GM21423 (cell line): ENCODE measurements around the gene CNDP2.
A peak's percentile ranks its signal among the peaks of the same experiment; 100 is the strongest.

Experiments used
- ATAC-seq: cut with Tn5 transposase; IDR thresholded peaks from one replicate; pipeline ENCODE4 v1.9.1; 2021; ENCODE audit warnings: mild to moderate bottlenecking, moderate library complexity; ENCODE audit not compliant: unreplicated experiment

CNDP2 gene

DNA sequence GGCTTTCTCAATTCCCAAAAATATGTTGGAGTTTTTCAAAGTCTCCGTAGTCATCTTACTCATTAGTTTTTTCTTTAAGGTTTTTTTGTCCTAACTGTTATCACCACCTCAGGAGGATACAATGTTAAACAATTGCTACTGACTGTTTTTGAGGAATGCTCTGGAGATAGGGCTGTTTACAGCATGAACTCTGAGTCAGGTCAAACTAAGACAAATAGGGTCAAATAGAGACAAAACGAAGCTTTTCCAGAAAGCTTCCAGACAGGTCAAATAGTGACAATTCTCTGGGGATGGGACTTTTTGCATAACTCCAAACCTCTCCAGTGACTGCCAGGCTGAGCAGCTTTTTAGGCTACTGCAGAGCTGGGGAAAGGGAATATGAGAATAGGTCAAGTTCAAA is 23.9 kb upstream of the CNDP2 start:
- ATAC-seq: no peak

DNA sequence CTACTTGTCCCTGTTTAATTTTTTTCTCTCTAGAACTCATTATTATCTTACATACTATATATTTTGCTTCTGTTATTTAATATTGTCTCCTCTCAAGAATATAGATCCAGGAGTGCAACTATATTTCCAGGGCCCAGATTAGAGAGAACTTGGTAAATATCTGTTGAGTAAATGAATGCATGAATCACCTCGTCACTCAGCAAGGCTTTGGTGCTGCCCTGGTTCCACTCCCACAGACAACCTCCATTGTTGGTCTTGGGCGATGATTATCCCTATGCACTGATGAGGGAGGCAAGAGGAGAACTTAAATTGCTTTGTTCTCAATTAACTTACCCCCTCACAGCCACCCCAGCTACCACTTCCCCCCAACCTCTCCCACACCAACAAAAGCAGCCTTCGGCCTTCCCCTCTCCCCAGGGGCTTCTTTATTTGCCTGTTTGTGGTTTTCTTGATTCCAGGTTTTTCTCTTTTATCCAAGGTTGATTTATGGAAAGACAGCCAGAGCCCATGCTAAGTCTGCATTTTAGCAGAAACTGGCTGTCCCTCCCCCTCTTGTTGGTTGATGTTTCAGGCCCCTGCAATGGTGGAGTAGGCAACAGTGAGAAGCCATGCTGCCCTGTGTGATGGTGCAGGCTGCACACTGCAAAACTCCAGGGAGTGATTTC is 22.1 kb upstream of the CNDP2 start:
- ATAC-seq: no peak

DNA sequence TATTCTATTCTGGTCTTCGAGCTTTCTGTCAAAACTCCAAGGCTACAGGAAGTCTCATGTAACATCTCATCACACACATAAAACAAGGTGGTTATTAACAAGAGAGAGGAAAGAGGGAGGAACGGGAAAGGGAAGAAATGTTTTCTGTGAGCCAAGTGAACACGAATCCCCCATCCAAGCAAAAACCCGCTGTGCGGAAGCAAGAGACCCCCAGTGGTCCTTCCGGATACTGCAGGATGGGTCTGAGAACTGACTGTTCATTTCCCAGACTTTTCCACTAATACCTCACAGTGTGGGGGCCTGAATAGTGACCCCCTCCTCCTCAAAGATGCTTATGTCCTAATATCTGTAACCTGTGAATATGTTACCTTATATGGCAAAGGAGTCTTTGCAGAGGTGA is 20.0 kb upstream of the CNDP2 start:
- ATAC-seq: no peak

DNA sequence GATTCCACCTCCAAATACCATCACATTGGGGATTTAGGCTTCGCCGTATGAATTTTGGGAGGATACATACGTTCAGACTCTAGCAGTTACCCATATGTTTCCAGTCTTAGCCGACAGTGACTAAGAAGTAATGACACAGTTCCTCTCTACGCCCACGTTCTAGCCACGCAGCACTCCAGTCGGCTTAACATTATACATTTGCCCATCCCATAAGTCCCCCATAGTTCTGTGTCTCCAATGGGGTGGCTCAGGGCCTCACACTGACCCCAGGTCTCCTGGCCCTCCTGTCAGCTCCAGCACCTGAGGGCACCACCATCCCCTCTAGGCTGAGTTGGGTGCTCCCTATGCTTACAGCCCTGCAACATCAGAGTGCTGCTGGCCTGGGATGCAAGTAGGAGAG is 18.4 kb upstream of the CNDP2 start:
- ATAC-seq: no peak

DNA sequence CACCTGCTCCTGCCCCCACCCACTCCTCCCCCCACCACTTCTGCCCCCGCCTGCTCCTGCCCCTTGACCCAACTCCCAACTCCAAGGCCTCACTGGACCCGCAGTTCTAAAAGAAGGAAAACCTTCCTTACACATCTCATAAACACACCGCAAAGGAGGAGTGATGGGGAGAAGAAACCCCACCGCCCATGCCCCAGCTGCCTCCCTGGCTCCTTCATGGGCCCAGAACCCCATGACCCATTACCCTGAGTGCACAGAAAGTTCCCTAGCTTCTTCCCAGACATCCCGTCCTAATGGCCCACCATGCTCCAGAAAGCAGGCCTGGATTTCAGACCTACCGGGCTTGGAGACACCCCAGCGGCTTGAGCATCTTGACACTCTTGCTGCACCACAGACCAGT is 17.8 kb upstream of the CNDP2 start:
- ATAC-seq: no peak

DNA sequence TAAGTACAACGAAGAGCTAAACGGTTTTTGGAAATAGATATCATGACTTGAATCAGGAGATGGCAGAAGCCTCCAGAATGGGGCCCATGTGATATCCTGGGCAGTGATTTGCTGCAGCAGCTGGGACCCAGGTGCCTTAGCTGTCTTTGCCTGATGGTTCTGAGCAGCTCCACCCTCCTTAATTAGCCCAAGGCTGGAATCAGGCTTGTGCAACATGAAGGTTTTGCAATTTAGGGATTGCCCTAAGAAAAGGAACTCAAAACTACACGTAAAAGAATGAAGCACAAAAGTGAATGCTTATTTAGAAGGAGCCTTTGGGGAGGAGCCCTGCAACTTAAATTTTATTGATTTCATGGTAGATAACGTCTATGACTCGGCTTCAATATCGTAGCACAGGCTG is 17.3 kb upstream of the CNDP2 start:
- no peak for ATAC-seq

DNA sequence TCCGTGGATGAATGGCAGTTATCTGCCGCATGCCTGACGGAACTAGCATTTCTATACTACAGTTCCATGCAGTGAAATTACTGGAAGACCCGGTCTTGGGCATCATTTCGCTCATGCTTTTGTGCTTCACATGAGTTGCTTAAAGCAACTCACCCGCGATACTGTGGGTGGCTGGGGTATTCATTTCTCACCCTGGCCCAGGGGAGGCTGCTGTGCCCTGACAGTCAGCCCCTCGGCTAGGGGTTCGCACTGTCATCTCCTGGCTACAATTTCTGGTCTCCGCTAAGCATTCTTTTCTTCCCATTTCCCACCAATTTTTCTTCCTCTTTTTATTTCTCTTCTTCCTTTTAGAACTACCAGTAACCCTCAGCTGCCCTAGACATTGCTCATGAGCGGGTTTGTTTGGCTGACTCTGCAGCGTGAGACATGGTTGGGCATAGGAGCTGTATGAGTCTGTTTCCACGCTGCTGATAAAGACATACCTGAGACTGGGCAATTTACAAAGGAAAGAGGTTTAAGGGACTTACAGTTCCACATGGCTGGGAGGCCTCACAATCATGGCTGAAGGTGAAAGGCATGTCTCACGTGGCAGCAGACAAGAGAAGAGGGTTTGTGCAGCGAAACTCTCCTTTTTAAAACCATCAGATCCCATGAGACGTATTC is 16.5 kb upstream of the CNDP2 start:
- ATAC-seq: no peak

DNA sequence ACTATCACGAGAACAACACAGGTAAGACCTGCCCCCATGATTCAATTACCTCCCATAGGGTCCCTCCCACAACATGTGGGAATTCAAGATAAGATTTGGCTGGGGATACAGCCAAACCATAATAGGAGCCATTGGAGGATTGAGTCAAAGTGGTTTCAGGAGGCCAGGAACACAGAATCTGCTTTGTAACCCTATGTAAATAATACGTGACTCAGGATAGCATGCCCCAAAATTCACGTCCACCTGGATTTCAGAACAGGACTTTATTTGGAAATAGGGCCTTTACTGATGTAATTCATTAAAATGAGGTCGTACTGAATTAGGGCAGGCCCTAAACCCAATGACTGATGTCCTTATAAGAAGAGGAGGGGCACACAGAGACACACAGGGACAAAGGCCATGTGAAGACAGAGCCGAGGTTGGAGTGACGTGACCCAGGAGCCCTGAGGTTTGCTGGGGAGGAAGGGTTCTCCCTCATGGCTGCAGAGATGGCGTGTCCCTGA is 16.0 kb upstream of the CNDP2 start:
- ATAC-seq: no peak

DNA sequence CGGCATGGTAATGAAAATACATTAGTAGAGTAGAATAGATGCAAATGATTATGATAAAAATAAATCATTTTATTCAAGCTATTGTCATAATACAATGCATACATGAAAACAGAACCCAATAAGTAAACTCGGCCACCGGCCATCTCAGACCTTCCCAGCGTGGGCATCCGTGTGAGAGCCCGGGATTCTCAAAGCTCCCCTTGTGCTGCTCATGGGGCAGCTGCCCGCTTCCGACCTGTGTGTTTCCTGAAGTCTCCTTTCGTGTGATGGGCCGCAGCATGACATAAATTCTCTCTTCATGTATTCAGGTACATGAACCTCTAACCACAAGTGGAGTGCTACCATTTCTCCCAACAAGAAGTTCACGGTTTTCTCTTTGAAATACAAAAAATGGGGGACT is 13.5 kb upstream of the CNDP2 start:
- no peak for ATAC-seq

DNA sequence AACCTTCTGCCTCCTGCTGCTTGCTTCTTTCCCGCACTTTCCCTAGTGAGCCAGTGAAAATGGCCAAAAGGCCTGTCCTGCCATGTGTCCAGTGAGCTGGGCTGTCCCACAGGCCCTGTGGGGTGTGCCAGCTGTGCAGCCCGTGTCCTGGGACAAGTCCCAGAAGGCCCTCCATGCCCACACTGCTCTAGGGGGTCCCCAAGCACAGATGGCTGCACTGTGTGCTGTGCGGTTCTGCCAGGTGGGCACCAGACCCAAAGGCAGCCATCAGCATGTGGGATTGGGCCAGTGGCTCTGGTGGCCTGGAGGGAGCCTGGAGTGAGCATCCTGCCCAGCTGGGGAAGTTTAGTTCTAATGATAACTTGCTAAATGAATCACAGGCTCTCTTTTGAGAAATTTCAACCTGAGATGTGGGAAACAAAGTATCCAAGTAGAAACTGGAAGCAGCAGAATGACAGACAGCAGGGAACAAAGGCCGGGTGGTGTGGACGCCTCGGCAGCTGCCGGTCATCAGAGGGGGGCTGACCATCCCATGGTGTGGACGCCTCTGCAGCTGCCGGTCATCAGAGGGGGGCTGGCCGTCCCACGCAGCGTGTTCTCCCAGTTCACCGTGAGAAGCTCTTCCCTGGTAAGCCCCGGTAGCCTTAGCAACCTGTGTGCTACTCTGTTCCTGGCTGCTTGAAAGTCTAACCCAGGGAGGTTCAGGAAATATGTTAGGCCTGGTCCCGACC is 9.9 kb upstream of the CNDP2 start:
- no peak for ATAC-seq

DNA sequence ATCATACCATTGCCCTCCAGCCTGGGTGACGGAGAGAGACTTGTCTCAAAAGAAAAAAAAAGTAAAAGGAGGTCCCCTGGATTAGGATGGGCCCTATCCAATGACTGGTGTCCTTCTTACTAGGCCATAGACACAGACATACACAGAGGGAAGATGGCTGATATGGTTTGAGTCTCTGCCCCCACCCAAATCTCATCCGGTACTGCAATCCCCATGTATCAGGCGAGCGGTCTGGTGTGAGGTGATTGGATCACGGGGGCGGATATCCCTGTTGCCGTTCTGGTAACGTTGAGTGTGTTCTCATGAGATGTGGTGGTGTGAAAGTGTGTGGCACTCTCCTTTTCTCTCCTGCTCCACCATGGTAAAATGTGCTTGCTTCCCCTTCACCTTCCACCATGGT is 7.8 kb upstream of the CNDP2 start:
- no peak for ATAC-seq

DNA sequence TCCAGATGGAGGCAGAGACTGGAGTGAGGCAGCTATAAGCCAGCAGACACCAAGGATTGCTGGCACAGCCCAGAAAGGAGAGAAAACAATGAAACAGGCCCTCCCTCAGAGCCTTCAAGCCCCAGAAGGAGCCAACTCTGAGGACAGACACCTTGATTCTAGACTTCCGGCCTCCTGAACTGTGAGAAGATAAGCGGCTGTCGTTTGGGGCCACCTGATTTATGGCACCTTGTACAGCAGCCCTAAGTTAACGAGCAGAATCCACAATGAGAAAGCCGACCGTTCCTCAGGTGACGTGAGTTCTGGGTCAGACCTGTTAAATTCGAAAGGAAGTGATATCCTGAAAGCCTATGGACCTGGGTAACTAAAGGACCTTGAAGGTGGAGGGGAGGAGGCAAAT is 7.3 kb upstream of the CNDP2 start:
- no peak for ATAC-seq

DNA sequence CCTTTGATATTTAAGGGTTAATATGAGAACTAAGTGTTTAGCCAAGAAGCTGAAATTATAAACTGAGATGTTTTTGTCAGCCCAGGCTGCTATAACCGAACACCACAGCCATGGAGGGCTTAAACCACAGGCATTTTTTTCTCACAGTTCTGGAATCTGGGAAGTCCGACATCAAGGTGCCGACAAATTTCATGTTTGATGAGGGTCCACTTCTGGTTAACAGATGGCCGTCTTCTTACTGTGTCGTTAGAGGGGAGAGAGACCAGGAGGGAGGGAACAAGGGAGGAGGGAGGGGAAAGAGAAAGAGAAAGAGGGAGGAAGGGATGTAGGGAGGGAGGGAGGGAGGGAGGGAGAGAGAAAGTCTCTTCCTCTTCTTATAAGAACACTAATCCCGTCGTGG is 6.5 kb upstream of the CNDP2 start:
- no peak for ATAC-seq

DNA sequence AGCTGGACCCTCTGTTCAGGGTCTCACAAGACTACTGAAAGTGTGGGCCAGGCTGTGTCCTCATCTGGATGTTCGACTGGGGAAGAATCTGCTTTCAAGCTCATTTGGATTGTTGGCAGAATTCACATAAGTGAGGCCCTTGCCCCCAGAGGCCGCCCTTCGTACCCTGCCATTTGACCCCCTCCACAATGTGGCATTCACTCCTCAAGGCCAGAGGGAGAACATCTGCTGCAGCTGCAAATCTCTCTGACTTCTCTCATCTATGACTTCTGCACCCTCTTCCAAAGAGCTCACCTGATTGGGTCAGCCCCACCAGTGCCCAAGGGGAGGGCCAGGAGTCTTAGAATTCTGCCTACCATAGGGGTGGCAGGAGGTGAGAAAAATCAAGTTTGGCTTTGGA is 3.9 kb upstream of the CNDP2 start:
- ATAC-seq: no peak

DNA sequence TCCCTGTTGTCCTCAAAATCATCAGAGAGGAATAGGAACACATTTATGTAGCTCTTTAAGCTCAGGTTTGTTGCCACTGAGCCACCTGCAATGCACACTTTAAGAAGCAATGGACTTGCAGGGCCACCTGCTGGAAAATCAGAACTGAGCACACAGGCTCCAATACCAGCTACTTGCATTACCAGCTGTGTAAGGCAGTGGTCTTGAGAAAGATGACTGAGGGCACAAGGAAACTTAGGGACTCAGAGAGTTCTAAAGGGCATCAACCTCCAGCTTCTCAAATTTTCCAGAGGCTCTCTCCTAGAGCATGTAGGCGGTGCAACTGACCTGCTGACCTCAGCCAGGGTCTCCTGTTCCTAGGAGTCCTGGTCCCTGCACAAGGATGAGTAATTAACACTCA is 2.5 kb upstream of the CNDP2 start:
- peak; percentile 19 for ATAC-seq

DNA sequence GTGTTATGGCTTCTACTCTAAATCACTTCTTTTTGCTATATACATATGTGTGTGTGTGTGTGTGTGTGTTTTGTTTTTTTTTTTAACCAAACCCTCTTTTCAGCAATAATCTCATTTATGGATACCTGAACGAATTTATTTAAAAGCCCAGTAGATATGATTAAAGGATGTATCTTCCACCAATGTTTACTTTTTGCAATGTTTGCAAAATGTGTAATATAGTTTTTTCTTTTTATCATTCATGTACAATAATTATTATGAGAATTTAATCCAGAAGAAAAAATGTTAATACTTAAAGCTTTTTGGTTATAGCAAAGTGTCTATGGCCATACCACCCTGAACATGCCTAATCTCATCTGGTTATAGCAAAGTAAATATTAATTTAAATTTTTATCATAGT is 1.6 kb upstream of the CNDP2 start:
- ATAC-seq: no peak

DNA sequence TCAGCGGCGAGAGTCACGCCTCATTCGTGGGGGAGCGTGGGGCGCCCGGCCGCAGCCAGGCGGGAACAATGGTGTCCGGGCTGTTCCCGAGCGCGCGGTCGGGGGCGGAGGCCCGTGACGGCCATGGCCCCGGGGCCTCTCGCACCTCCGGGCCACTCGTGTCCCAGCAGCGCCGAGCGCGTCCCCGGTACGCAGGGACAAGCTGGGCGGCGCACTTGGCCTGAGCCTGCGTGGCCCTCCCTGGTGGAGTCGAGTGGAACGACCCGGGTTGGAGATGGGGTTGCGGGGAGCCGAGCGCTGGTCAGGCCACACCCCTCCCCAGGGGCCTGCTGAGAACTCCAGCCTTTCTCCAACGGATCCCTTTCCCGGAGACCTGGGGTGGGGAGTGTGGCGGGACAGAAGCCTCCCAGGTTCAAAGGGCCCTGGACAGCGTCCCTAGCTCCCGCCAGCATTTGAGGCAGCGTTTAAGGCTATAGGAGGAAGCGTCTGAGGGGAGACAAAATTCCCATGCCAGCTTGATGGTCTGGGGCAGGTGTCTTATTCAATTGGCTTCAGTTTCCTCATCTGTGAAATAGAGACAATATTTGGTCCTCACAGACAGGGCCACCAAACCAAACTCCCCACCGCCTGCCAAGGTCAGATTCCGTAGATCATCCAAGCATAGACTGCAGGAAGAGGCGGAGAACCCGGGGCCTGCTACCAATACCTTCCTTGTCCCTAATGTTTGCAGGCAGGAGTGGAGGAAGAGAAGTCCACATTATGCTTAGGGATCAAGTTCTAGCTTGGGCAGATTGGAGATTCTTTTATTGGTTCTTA is 553 bp downstream of the CNDP2 start:
- peak; percentile 22 for ATAC-seq

DNA sequence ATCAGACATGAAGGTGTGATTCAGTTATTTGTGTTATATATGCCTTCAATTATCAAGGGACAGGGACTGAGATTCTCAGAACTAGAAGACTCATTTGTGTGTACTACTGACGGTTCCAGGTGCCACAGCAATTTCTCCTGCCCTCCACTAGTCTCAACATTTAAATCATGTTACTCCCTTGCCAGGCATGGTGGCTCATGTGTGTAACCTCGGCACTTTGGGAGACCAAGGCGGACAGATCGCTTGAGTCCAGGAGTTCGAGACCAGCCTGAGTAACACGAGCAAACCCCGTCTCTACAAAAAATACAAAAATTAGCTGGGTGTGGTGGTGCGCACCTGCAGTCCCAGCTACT is 1.1 kb downstream of the CNDP2 start:
- ATAC-seq: no peak

DNA sequence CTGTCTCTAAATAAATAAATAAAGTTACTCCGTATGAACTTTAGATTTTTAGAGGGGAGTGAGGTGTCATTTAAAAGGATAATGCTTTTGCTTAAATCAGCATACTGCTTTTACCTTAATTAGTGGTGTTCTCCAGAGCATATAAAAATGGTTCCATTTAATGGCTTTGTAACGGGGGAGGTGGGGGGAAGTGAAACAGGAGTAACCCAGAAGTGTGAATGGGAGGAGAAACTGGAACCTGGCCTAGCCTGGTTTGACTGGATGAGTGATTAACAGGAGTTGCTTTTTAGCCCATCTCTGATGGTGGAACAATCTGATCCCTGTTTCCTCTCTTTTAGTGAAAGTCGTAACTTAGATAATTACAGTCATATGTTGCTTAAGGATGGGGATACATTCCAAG is 1.6 kb downstream of the CNDP2 start:
- no peak for ATAC-seq

DNA sequence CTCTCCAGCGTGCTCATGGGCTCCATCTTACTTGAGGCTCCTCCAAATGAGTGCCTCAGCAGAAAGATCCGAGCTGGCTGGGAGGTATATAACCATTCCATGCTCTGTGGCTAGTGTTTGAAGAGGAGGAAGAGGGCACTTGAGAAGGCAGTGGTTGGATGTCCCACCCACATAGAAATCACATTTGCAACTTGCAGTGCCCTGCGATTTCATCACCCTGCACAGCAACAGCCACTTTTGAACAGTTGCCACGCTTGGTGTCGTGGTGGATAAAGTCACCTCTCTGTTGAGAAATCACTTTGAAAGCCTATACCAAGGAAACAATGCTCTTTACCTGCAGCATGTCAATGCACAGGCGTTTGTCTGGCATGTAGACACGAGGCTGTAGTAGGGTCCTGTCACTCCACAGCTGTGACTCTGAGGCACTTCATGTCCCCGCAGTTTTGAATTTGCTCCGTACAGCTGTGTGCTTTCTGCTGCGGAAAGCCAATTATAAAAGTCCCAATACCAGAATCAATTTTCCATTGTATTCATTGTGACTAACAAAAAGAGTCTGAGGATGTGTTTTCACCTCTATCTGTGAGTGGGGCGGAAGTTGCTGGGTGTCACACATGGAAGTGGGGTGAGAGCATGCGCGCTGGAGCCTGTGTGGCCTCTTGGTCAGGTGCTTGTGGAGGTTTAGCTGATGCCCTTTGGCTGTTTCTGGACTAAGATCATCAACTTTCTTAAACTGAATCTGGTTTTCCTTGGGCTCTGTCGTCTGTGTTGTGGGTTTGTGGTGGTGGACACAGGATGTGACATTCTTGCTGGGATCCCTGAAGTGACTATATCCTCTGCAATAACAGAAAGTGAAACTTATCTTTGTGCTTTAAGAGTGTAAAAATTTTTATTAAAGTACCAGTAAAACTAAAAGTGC is 2.8 kb downstream of the CNDP2 start:
- ATAC-seq: peak; percentile 30
